ENCODE data around the gene ARID1A. TPM values are rescaled to one million over a fixed set of nuclear protein-coding genes. Genes with fewer than 3 reads are reported as not detected.

The ARID1A gene
- total and polyA plus RNA-seq, 9 of the 15 experiments (the other 6 are each of a cell fraction or from before 2014, with no cell fraction given) = 8.3 to 88.3 (median 22.5) TPM

DNA sequence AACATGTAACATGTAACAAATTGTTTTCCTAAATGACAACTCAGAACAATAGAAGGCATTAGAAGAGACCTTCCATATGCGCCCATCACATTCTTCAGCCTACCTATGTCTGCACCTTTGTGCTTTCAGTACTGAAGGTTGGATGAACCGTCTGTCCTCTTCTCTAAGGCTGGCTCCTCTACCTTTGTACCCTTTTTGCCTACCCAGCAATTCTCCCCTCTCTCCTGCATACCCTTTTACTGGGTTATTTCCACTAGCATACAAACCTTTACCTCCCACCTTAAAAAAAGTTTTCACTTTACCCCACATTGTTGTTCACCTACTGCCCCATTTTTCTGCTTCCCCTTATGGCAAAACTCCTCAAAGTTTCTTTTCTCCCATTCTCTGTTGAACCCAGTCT is 97.1 kb downstream of the ARID1A start:
- H3K27ac ChIP-seq (ENCODE audit: extremely low read depth, low read depth, low read length) = no peak overlapping the region
- in situ Hi-C loops (cut with MboI) = no loop called here
- no peak overlapping the region for H2AFZ ChIP-seq (ENCODE audit: low read depth, low read length)
- FAIRE-seq (no peak), ATAC-seq (no peak), DNase-seq (ENCODE audit: extremely low read depth in 1 of 4, low spot score in 3 of 4) (no peak)
- no peak overlapping the region for H3K4me2 ChIP-seq (ENCODE audit: insufficient read depth, low read length)
- H3K36me3 ChIP-seq (ENCODE audit: control insufficient read depth, insufficient read depth, low read length) = peaks cover 13% of the 10 kb centered on the region; the same call in 1 of the 3 replicates
- H3K4me1 ChIP-seq (replicated peaks in 1 of 2; ENCODE audit: control insufficient read depth in 2 of 2, insufficient read depth in 2 of 2, low read length in 2 of 2) = peaks cover 25 to 57% of the 10 kb centered on the region in 2 experiments
- ChIA-PET CTCF (ENCODE audit: low intra/inter-chr PET ratio) (interaction anchor here (0.6 kb wide), 1 partner anchor 108 kb away, joined by 4 read pairs; no protein-coding TSS in a partner anchor), POLR2A (no interaction called here)
- intact Hi-C loops (cut with micrococcal nuclease) = loop anchor here (5.0 kb wide), 1 partner anchor 84 kb away; no protein-coding TSS in a partner anchor
- no peaks in the 10 kb centered on the region for H3K9me1 ChIP-seq (ENCODE audit: control insufficient read depth, insufficient read depth, low read length)
- peaks cover 27% of the 10 kb centered on the region for H3K79me2 ChIP-seq (ENCODE audit: control insufficient read depth, insufficient read depth, low read length)
- TF ChIP-seq MAFF (IDR thresholded peaks at IDR 0.05; ENCODE audit: low read length) (0 out of 2 replicates have a peak, but pooled peaks have one; percentile 1), C11orf30 (IDR thresholded peaks at IDR 0.05; ENCODE audit: low read depth) (peak; percentile 60), CBX3 (IDR thresholded peaks at IDR 0.05; ENCODE audit: borderline replicate concordance in 1 of 2, low read length in 2 of 2) (no peak), ZNF316 (IDR thresholded peaks at IDR 0.05) (peak; percentile 82)
- H4K20me1 ChIP-seq (replicated peaks; ENCODE audit: control insufficient read depth, insufficient read depth, low read length) = no peaks in the 10 kb centered on the region
- H3K9ac ChIP-seq (ENCODE audit: insufficient read depth in 1 of 2, low read depth in 2 of 2, low read length in 2 of 2) = no peak overlapping the region
- no peaks in the 10 kb centered on the region for H3K9me3 ChIP-seq (replicated peaks; ENCODE audit: control insufficient read depth, insufficient read depth, low read depth, low read length)
- 98% methylated on average over 2 of the region's 2 CpGs for WGBS (ENCODE audit: insufficient coverage, low coverage, missing lambda C conversion rate)
- no TSS peak for BruUV-seq (replicated peaks)
- no peaks in the 10 kb centered on the region for H3K27me3 ChIP-seq (ENCODE audit: control insufficient read depth in 2 of 2, insufficient read depth in 2 of 2, low read length in 2 of 2)
- no peak overlapping the region for H3K4me3 ChIP-seq

DNA sequence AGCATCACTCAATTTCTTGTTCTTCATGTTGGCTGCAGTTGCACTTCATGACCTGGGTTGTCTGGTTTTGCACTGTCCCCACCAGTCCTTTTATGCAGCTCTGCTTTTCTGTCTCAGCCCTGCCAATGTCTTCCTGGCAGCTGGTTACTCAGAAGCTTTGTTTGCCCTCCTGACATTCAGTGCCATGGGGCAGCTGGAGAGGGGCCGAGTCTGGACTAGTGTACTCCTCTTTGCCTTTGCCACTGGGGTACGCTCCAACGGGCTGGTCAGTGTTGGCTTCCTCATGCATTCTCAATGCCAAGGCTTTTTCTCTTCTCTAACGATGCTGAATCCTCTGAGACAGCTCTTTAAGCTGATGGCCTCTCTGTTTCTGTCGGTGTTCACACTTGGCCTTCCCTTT is 98.6 kb downstream of the ARID1A start:
- no TSS peak for BruUV-seq (replicated peaks)
- POLR2A ChIA-PET = interaction anchor here (0.7 to 1.5 kb wide), 2 partner anchors 61 to 95 kb away, joined by 4 to 8 read pairs; no protein-coding TSS in a partner anchor
- Histone ChIP-seq H3K4me1 (replicated peaks in 1 of 2; ENCODE audit: control insufficient read depth in 2 of 2, insufficient read depth in 2 of 2, low read length in 2 of 2) (peaks cover 17 to 56% of the 10 kb centered on the region in 2 experiments), H3K27me3 (ENCODE audit: control insufficient read depth in 2 of 2, insufficient read depth in 2 of 2, low read length in 2 of 2) (no peaks in the 10 kb centered on the region), H3K36me3 (ENCODE audit: control insufficient read depth, insufficient read depth, low read length) (peaks cover 13% of the 10 kb centered on the region; the same call in 1 of the 3 replicates), H3K9me3 (replicated peaks; ENCODE audit: control insufficient read depth, insufficient read depth, low read depth, low read length) (no peaks in the 10 kb centered on the region), H4K20me1 (replicated peaks; ENCODE audit: control insufficient read depth, insufficient read depth, low read length) (no peaks in the 10 kb centered on the region), H3K4me3 (no peak overlapping the region), H3K9me1 (ENCODE audit: control insufficient read depth, insufficient read depth, low read length) (no peaks in the 10 kb centered on the region), H2AFZ (ENCODE audit: low read depth, low read length) (no peak overlapping the region), H3K79me2 (ENCODE audit: control insufficient read depth, insufficient read depth, low read length) (peaks cover 14% of the 10 kb centered on the region; the same call in 2 of the 3 replicates), H3K27ac (ENCODE audit: extremely low read depth, low read depth, low read length) (no peak overlapping the region), H3K4me2 (ENCODE audit: insufficient read depth, low read length) (no peak overlapping the region), H3K9ac (ENCODE audit: insufficient read depth in 1 of 2, low read depth in 2 of 2, low read length in 2 of 2) (no peak overlapping the region)
- CTCF ChIA-PET (ENCODE audit: low intra/inter-chr PET ratio) = no interaction called here
- intact Hi-C loops (cut with micrococcal nuclease) = loop anchor here (5.0 kb wide), 1 partner anchor 83 kb away; no protein-coding TSS in a partner anchor
- no peak for ATAC-seq
- DNase-seq (ENCODE audit: extremely low read depth in 1 of 4, low spot score in 3 of 4) = no peak
- FAIRE-seq = no peak
- in situ Hi-C loops (cut with MboI) = no loop called here
- 69% methylated on average over 5 of the region's 5 CpGs for WGBS (ENCODE audit: insufficient coverage, low coverage, missing lambda C conversion rate)
- no peak for TF ChIP-seq RBM14 (IDR thresholded peaks at IDR 0.05; ENCODE audit: borderline replicate concordance, insufficient read depth, low read depth, low read length)
- no peak for TF ChIP-seq TCF7L2 (IDR thresholded peaks at IDR 0.05; ENCODE audit: low read depth, low read length)
- no peak for TF ChIP-seq ETV1 (tag; conservative IDR thresholded peaks at IDR 0.05; ENCODE audit: low read depth)
- no peak for TF ChIP-seq FOXJ2 (tag; IDR thresholded peaks at IDR 0.05)
- TF ChIP-seq RUNX1 (IDR thresholded peaks at IDR 0.05; ENCODE audit: low read depth) = no peak
- TF ChIP-seq SMARCA5 (IDR thresholded peaks at IDR 0.05) = no peak
- TF ChIP-seq NR2C2 (CRISPR knock-in tag; IDR thresholded peaks at IDR 0.05) = no peak
- no peak for TF ChIP-seq NR2C2 (tag; IDR thresholded peaks at IDR 0.05)
- TF ChIP-seq ZNF121 (CRISPR knock-in tag; conservative IDR thresholded peaks at IDR 0.05) = no peak
- no peak for TF ChIP-seq RBM17 (IDR thresholded peaks at IDR 0.05; ENCODE audit: borderline replicate concordance, low read depth, low read length)
- TF ChIP-seq XRCC4 (IDR thresholded peaks at IDR 0.05; ENCODE audit: extremely low read depth, insufficient read depth, insufficient read length) = no peak
- TF ChIP-seq ZNF133 (CRISPR knock-in tag; IDR thresholded peaks at IDR 0.05) = no peak
- TF ChIP-seq NBN (IDR thresholded peaks at IDR 0.05; ENCODE audit: low read depth) = no peak

Data from K562 (cell line).